Measurements from ENCODE around the gene ARPC1B.

ARPC1B gene

GRCh38 chr7:99387912-99388311 is 13.4 kb downstream of the ARPC1B start:
- DNase-seq (ENCODE audit: low read depth in 2 of 2, low spot score in 1 of 2): no peak

- no peak for DNase-seq (ENCODE audit: low read depth in 2 of 2, low spot score in 1 of 2)
Measured at GRCh38 chr7:99389772-99390171, 15.2 kb downstream of the ARPC1B start.

GRCh38 chr7:99390941-99391602 is 16.5 kb downstream of the ARPC1B start:
- no peak for DNase-seq (ENCODE audit: low read depth in 2 of 2, low spot score in 1 of 2)

DNA sequence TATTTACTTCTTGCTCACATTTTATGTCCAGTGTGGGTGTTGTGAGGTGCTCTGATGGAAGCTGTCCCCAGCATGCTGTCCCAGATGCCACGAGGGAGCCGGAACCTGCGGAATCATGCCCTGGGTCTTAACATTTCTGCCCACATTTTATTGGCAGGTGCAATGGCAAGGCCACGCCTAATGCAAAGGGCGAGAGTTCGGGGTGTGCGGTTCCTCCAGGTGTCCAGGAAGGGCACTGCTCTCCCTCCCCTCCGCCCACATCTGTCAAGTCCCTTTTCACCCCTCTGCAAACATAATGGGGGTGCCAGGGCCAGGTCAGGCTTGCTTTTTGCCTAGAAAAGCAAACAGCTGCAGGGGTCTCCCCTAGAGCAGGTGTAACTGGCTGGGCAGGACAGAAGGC is 17.5 kb downstream of the ARPC1B start:
- DNase-seq (ENCODE audit: low read depth in 2 of 2, low spot score in 1 of 2): no peak

- DNase-seq (ENCODE audit: low read depth in 2 of 2, low spot score in 1 of 2): peak in 1 of 2 donors; percentile 62
Measured at GRCh38 chr7:99392659-99393354, 18.3 kb downstream of the ARPC1B start.

GRCh38 chr7:99393355-99394187 is 19.0 kb downstream of the ARPC1B start:
- DNase-seq (ENCODE audit: low read depth in 2 of 2, low spot score in 1 of 2): no peak

DNA sequence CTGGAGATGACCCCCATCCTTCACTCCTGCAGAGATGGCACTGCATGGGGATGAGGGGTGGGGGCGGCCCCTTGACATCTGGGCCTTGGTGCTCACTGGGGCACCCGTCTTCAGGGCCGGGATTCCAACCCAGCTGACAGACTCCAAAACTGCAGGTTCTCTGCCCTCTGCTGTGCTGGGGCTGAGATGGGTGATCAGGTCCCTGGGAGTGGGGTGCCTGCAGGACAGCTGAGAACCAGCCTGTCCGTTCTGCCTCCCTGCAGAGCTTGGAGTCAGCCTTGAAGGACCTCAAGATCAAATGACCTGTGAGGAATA is 19.6 kb downstream of the ARPC1B start:
- no peak for DNase-seq (ENCODE audit: low read depth in 2 of 2, low spot score in 1 of 2)

- DNase-seq (ENCODE audit: low read depth in 2 of 2, low spot score in 1 of 2): no peak
Measured at GRCh38 chr7:99395616-99396327, 21.2 kb downstream of the ARPC1B start.

GRCh38 chr7:99396418-99397296 is 22.1 kb downstream of the ARPC1B start:
- no peak for DNase-seq (ENCODE audit: low read depth in 2 of 2, low spot score in 1 of 2)

GRCh38 chr7:99397297-99397983 is 22.9 kb downstream of the ARPC1B start:
- DNase-seq (ENCODE audit: low read depth in 2 of 2, low spot score in 1 of 2): no peak

- no peak for DNase-seq (ENCODE audit: low read depth in 2 of 2, low spot score in 1 of 2)
Measured at GRCh38 chr7:99398891-99399445, 24.4 kb downstream of the ARPC1B start.

DNA sequence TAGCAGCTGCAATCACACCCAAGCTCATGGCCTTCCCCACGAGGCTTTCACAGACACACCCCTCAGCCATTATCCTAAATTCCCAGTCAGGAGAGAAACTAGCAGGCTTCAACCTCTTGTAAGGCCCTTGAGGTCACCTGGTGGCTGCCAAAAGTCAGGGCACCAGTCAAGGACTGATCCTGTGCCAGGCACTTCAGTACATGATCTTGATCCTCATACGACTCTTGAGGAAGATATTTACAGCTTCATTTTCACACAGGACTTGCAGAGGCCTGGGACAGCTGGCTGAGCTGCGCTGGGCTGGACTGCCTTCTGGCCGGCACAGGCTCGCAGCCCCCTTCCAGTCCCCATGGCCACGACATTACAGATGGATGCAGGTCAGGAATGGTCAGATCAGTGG is 25.1 kb downstream of the ARPC1B start:
- no peak for DNase-seq (ENCODE audit: low read depth in 2 of 2, low spot score in 1 of 2)

- no peak for DNase-seq (ENCODE audit: low read depth in 2 of 2, low spot score in 1 of 2)
Measured at GRCh38 chr7:99402854-99403253, 28.3 kb downstream of the ARPC1B start.

- no peak for DNase-seq (ENCODE audit: low read depth in 2 of 2, low spot score in 1 of 2)
Measured at GRCh38 chr7:99403764-99404163, 29.2 kb downstream of the ARPC1B start.

DNA sequence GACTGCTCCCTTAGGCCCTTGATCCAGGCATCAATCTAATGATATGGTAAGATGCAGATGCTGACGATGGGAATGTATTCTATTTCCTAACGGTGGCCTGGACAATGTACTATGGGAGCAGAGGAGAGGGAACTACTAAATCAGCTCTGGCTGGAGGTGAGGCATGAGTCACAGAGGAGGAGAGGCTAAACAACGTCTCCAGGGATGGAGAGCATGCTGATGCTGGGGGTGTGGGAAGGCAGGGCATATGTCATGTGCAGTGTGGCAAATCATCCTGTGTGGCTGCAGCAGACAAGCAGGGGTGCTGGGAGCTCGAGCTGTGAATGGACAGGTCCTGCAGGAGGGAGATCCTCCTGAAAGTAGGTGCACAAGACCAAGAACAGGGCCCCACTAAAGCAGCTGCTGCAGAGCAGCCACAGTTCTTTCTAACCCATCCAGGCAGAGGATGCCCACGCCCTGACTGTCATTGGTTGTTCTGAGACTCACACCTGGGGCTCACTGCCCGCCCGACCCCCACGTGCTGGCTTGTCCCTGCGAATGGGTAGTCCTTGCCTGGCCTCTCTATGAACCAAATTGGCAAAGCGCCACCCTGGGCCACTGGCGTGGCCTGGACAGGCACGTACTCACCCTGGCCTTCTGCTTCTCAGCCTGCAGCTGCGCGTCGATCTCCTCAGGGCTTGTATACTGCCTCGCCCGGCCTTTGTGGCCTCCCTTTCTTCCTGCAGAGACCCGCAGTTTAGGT is 29.9 kb downstream of the ARPC1B start:
- DNase-seq (ENCODE audit: low read depth in 2 of 2, low spot score in 1 of 2): no peak

- DNase-seq (ENCODE audit: low read depth in 2 of 2, low spot score in 1 of 2): no peak
Measured at GRCh38 chr7:99404977-99405320, 30.4 kb downstream of the ARPC1B start.

GRCh38 chr7:99406557-99406956 is 32.0 kb downstream of the ARPC1B start:
- DNase-seq (ENCODE audit: low read depth in 2 of 2, low spot score in 1 of 2): no peak

DNA sequence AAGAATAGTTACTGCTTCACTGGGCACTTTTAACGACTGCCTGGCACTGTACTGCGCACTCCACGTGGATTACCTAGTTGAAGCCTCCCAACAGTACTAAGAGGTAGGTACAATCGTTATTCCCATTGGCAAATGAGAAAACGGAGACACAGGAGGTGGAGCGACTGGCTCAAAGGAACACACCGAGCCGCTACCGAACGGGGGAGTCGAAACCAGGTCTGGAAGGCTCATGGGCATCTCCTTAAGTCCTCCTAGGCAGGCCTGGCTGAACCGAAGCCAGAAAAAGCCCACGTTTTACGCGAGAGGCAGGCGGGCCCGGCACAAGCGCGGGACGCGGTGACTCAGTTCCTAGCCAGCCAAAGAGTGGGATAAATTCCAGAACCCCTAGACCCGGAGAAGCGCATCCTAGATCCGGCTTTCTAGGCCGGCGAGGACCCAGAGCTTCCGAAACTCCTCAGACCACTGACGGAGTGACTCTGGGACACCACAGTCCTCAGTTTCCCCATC is 33.4 kb downstream of the ARPC1B start:
- DNase-seq (ENCODE audit: low read depth in 2 of 2, low spot score in 1 of 2): no peak

Measured in stimulated activated CD8-positive, alpha-beta memory T cell treated with anti-CD3 and anti-CD28 coated beads, Interleukin-4, amount 100 ng/mL, for 1 hour (primary cell).